GM12878 (cell line): ENCODE results near the gene GRM7. TPM values are rescaled to one million over a fixed set of nuclear protein-coding genes. Genes with fewer than 3 reads are reported as not detected.

ENCODE experiments used
- ATAC-seq: fragments of 200-7000 bp; cut with Tn5 transposase; 3 replicates; pipeline ENCODE4 v1.9.1; 2020; ENCODE audit warnings: mild to moderate bottlenecking, moderate library complexity
- BruUV-seq: library from RNA; stranded (reverse); fragments of 400-500 nt; replicated peaks from 2 replicates; lab custom pipeline; 2021; lab: Mats Ljungman, UMichigan
- CTCF ChIA-PET: fragments of 300-600 bp; sonication (Branson Sonifier 250); formaldehyde crosslinking; extraction: SDS; loops from one replicate; lab custom pipeline; 2021; ENCODE audit warnings: inconsistent platforms; lab: Yijun Ruan, JAX
- POLR2A ChIA-PET: fragments of 350-600 bp; formaldehyde crosslinking; extraction: SDS; loops from one replicate; lab custom pipeline; 2021; ENCODE audit warnings: inconsistent platforms; lab: Charles Lee
- RAD21 ChIA-PET: fragments of 300-600 bp; sonication (Branson Sonifier 250); formaldehyde crosslinking; loops from one replicate; lab custom pipeline; 2023; ENCODE audit warnings: antibody characterized with exemption; ENCODE audit not compliant: unreplicated experiment; lab: Charles Lee
- SMC1A ChIA-PET: fragments of 300-600 bp; sonication (Branson Sonifier 250); formaldehyde crosslinking; loops from one replicate; lab custom pipeline; 2023; ENCODE audit not compliant: unreplicated experiment, uncharacterized antibody; lab: Charles Lee
- DNase-seq: peaks from one replicate; pipeline ENCODE4 v3.0.0-alpha.2; 2011; ENCODE audit warnings: low read depth, low spot score
- FAIRE-seq: peaks from 3 replicates; lab custom pipeline; 2011; peaks lifted over from hg19 to GRCh38; lab: Jason Lieb, UNC
- H2AFZ ChIP-seq: 2 replicates; pipeline ENCODE4 v1.6.0; 2011; ENCODE audit warnings: low read depth, low read length, control low read depth; ENCODE audit not compliant: control insufficient read depth
- H3K27ac ChIP-seq: 2 replicates; pipeline ENCODE4 v1.5.1; 2011; ENCODE audit warnings: control low read depth; ENCODE audit not compliant: control insufficient read depth, insufficient read depth
- H3K27me3 ChIP-seq, 2 experiments: replicated peaks in 1 of 2; 2 replicates each; pipeline versions ENCODE4 v1.6.0 to v1.6.1; 2011; ENCODE audit warnings: low read length in 1 of 2; ENCODE audit not compliant: control insufficient read depth in 2 of 2, insufficient read depth in 2 of 2
- H3K36me3 ChIP-seq, 2 experiments: 2 replicates each; pipeline ENCODE4 v1.5.1; 2011; ENCODE audit warnings: low read length in 1 of 2; ENCODE audit not compliant: control insufficient read depth in 2 of 2, insufficient read depth in 2 of 2
- H3K4me1 ChIP-seq: 2 replicates; pipeline ENCODE4 v1.6.1; 2011; ENCODE audit warnings: mild to moderate bottlenecking, low read length, moderate library complexity, mixed read lengths; ENCODE audit not compliant: control insufficient read depth, insufficient read depth
- H3K4me2 ChIP-seq: 2 replicates; pipeline ENCODE4 v1.6.0; 2011; ENCODE audit warnings: control low read depth; ENCODE audit not compliant: control insufficient read depth, insufficient read depth
- H3K4me3 ChIP-seq: fragments of 200-600 bp; sonication (generic); 2 replicates; pipeline ENCODE4 v1.5.1; 2016
- H3K79me2 ChIP-seq: 2 replicates; pipeline ENCODE4 v1.6.0; 2011; ENCODE audit warnings: low read length; ENCODE audit not compliant: control insufficient read depth, insufficient read depth
- H3K9ac ChIP-seq: 2 replicates; pipeline ENCODE4 v1.8.0; 2011; ENCODE audit warnings: low read length, control low read depth, mixed read lengths; ENCODE audit not compliant: control insufficient read depth, insufficient read depth
- H3K9me3 ChIP-seq: replicated peaks from 3 replicates; pipeline ENCODE4 v1.5.1; 2011; ENCODE audit warnings: mild to moderate bottlenecking, low read length; ENCODE audit not compliant: control insufficient read depth, insufficient read depth
- H4K20me1 ChIP-seq: 2 replicates; pipeline ENCODE4 v1.6.0; 2011; ENCODE audit not compliant: control insufficient read depth, insufficient read depth
- CEBPZ ChIP-seq: fragments of 150-350 bp; IDR thresholded peaks from 2 replicates; pipeline ENCODE4 v1.6.1; 2016; ENCODE audit warnings: low read depth, low read length
- CHD4 ChIP-seq: fragments of 200-600 bp; sonication (generic); IDR thresholded peaks from 2 replicates; pipeline ENCODE4 v1.6.1; 2016; ENCODE audit warnings: mild to moderate bottlenecking
- REST ChIP-seq: IDR thresholded peaks from 2 replicates; pipeline ENCODE4 v1.6.1; 2012; ENCODE audit warnings: mild to moderate bottlenecking, low read depth, low read length
- TAF1 ChIP-seq: IDR thresholded peaks from 2 replicates; pipeline ENCODE4 v1.6.1; 2011; ENCODE audit warnings: mild to moderate bottlenecking, low read depth, low read length, borderline replicate concordance
- WGBS: methylation state at CpG from one replicate; pipeline ENCODE4 v1.1.6; 2016; ENCODE audit warnings: low lambda C conversion rate; ENCODE audit not compliant: insufficient replicate concordance, insufficient coverage; ENCODE audit errors: missing lambda C conversion rate; 5-methylcytosine and 5-hydroxymethylcytosine counted together
- in situ Hi-C: fragments of 300-500 bp; cut with MboI; formaldehyde crosslinking; loops from 9 replicates; pipeline ENCODE4 v1.14.3; 2018; ENCODE audit warnings: mixed read lengths
- intact Hi-C: fragments of 100-400 bp; cut with micrococcal nuclease; formaldehyde crosslinking; loops from one replicate; pipeline ENCODE4 v1.14.2; 2022; ENCODE audit not compliant: unreplicated experiment
- polyA plus RNA-seq, 11 experiments: library from polyadenylated mRNA; depleted of rRNA in 4 of 11; unstranded in 6 of 11; stranded (reverse) in 5 of 11; fragments of >200 nt; fragmentation: Nextera tagmentation in 4 of 11; fragmentation: Illumina TruSeq in 1 of 11; extraction: Ambion mirVana in 4 of 11; extraction: Trizol in 1 of 11; gene quantifications; 1 replicate in 1 of 11; 2 replicates in 10 of 11; pipeline versions ENCODE4 v1.2.1 to v1.2.3, GENCODE V29; 2011 to 2016; ENCODE audit warnings: inconsistent platforms in 2 of 11, missing spikeins in 2 of 11, low read depth in 1 of 11
- total RNA-seq, 4 experiments: library from RNA; depleted of rRNA in 3 of 4; stranded (reverse); fragments of >200 nt in 3 of 4; fragmentation: Illumina TruSeq in 1 of 4; extraction: Trizol in 1 of 4; gene quantifications; 2 replicates each; pipeline versions ENCODE4 v1.2.1 to v1.2.3, GENCODE V29; 2013 to 2021
- TF ChIP-seq, protein P1 (sequence below): fragments of 450-650 bp; IDR thresholded peaks from 2 replicates; pipeline ENCODE4 v1.6.1; 2014; ENCODE audit warnings: mild to moderate bottlenecking
- TF ChIP-seq, protein P2 (sequence below): fragments of 450-650 bp; formaldehyde crosslinking; IDR thresholded peaks from 2 replicates; pipeline ENCODE4 v1.5.0; 2022; ENCODE audit warnings: mild to moderate bottlenecking, missing genetic modification characterization

Gene GRM7
- total and polyA plus RNA-seq, 10 of the 15 experiments (the other 5 are each of a cell fraction or from before 2014, with no cell fraction given), result not detected

DNA sequence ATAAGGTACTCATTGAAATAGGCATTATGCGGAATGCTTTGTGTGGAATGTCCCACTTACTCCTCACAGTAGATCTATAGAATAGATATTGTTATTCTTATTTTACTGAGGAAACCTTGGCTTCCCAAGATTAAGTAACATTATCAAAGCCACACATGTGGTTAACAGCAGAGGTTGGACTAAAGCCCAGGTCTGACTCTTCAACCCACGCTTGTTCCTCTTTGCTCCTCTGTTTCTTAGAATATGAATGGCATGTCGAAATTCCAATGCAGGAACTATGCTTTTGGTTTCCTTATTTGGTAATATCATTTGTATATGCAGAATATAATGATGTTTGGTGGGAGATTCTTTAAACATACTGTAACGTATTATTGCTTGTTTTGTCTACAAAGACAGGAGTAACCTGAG lies 821.9 kb downstream of the GRM7 start:
- FAIRE-seq (no peak), ATAC-seq (no peak), DNase-seq (no peak)
- Histone ChIP-seq H3K9ac (no peak overlapping the region), H4K20me1 (no peaks in the 10 kb centered on the region), H3K27ac (no peak overlapping the region), H3K4me2 (no peak overlapping the region), H3K9me3 (no peaks in the 10 kb centered on the region), H3K4me3 (no peak overlapping the region), H3K36me3 (no peaks in the 10 kb centered on the region), H3K27me3 (no peaks in the 10 kb centered on the region), H2AFZ (no peak overlapping the region), H3K4me1 (no peaks in the 10 kb centered on the region), H3K79me2 (no peaks in the 10 kb centered on the region)
- POLR2A ChIA-PET, result no interaction called here
- TF ChIP-seq TAF1, result no peak
- TF ChIP-seq, protein P1, sequence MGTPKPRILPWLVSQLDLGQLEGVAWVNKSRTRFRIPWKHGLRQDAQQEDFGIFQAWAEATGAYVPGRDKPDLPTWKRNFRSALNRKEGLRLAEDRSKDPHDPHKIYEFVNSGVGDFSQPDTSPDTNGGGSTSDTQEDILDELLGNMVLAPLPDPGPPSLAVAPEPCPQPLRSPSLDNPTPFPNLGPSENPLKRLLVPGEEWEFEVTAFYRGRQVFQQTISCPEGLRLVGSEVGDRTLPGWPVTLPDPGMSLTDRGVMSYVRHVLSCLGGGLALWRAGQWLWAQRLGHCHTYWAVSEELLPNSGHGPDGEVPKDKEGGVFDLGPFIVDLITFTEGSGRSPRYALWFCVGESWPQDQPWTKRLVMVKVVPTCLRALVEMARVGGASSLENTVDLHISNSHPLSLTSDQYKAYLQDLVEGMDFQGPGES, result no peak
- TF ChIP-seq, protein P2, sequence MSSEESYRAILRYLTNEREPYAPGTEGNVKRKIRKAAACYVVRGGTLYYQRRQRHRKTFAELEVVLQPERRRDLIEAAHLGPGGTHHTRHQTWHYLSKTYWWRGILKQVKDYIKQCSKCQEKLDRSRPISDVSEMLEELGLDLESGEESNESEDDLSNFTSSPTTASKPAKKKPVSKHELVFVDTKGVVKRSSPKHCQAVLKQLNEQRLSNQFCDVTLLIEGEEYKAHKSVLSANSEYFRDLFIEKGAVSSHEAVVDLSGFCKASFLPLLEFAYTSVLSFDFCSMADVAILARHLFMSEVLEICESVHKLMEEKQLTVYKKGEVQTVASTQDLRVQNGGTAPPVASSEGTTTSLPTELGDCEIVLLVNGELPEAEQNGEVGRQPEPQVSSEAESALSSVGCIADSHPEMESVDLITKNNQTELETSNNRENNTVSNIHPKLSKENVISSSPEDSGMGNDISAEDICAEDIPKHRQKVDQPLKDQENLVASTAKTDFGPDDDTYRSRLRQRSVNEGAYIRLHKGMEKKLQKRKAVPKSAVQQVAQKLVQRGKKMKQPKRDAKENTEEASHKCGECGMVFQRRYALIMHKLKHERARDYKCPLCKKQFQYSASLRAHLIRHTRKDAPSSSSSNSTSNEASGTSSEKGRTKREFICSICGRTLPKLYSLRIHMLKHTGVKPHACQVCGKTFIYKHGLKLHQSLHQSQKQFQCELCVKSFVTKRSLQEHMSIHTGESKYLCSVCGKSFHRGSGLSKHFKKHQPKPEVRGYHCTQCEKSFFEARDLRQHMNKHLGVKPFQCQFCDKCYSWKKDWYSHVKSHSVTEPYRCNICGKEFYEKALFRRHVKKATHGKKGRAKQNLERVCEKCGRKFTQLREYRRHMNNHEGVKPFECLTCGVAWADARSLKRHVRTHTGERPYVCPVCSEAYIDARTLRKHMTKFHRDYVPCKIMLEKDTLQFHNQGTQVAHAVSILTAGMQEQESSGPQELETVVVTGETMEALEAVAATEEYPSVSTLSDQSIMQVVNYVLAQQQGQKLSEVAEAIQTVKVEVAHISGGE, result no peak
- no peak for TF ChIP-seq REST
- no peak for TF ChIP-seq CEBPZ
- no peak for TF ChIP-seq CHD4
- WGBS, result 28% methylated on average over 4 of the region's 4 CpGs
- SMC1A ChIA-PET, result interaction anchor here (0.6 to 1.4 kb wide), 2 partner anchors 460 to 634 kb away, joined by 3 read pairs; no protein-coding TSS in a partner anchor
- RAD21 ChIA-PET, result no interaction called here
- in situ Hi-C loops (no loop called here), intact Hi-C loops (no loop called here)
- BruUV-seq, result no TSS peak
- CTCF ChIA-PET, result interaction anchor here (1.1 kb wide), 1 partner anchor 11 kb away, joined by 4 read pairs; no protein-coding TSS in a partner anchor
